ENCODE data around the gene LAX1.

Gene LAX1

DNA sequence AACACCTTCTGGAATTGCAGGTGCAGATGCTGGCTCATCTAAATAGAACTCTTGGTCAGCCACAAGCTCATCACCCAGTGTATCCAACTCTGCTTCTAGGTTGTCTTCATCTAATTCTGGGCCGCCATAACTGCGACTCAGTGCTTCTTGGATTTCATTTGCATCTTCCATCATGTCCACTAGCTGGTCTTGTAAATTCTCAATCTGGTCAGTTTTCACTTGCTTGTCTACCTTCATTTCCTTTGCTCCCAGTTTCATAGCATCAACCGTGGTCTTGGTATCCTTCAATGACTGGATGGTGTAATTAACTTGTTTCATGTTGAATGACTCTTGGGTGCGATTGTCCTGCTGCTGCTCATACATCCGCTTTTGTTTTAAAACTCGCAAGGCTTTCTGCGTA, 40.7 kb downstream of the LAX1 start:
- Histone ChIP-seq H3K9me3 (ENCODE audit: insufficient read depth, low read depth, low read length) (no peaks in the 10 kb centered on the region), H3K36me3 (ENCODE audit: insufficient read depth, low read length) (peaks cover 21% of the 10 kb centered on the region; the same call in 1 of the 2 replicates), H3K4me2 (ENCODE audit: low read depth, low read length, poor library complexity, severe bottlenecking) (peak overlapping the region; percentile 24), H3F3A (ENCODE audit: low read depth) (no peaks in the 10 kb centered on the region), H3K27me3 (ENCODE audit: insufficient read depth, low read length, poor library complexity, severe bottlenecking) (no peaks in the 10 kb centered on the region), H2AFZ (ENCODE audit: low read length) (no peak overlapping the region), H3K4me1 (ENCODE audit: insufficient read depth, low read length, poor library complexity, severe bottlenecking) (peaks cover 18% of the 10 kb centered on the region), H3K79me2 (ENCODE audit: insufficient read depth, low read length) (peaks cover 92% of the 10 kb centered on the region), H3K9me2 (replicated peaks; ENCODE audit: low read depth, low read length) (no peaks in the 10 kb centered on the region), H3K4me3 (ENCODE audit: low read length, poor library complexity, severe bottlenecking) (no peak overlapping the region), H4K20me1 (ENCODE audit: insufficient read depth, low read length, poor library complexity, severe bottlenecking) (peaks cover 78% of the 10 kb centered on the region), H3K9ac (ENCODE audit: low read depth, low read length, poor library complexity, severe bottlenecking) (no peak overlapping the region)
- TF ChIP-seq EZH2phosphoT487 (IDR thresholded peaks at IDR 0.05; ENCODE audit: borderline replicate concordance) (no peak), CTCF (conservative IDR thresholded peaks at IDR 0.05; ENCODE audit: low read length) (no peak)

GRCh38 chr1:203807196-203807595, 42.2 kb downstream of the LAX1 start:
- H2AFZ ChIP-seq (ENCODE audit: low read length) = no peak overlapping the region
- no peaks in the 10 kb centered on the region for H3K27me3 ChIP-seq (ENCODE audit: insufficient read depth, low read length, poor library complexity, severe bottlenecking)
- peaks cover 89% of the 10 kb centered on the region for H3K79me2 ChIP-seq (ENCODE audit: insufficient read depth, low read length)
- peak overlapping the region; percentile 24 for H3K4me2 ChIP-seq (ENCODE audit: low read depth, low read length, poor library complexity, severe bottlenecking)
- H3K9me3 ChIP-seq (ENCODE audit: insufficient read depth, low read depth, low read length) = no peaks in the 10 kb centered on the region
- peaks cover 21% of the 10 kb centered on the region; the same call in 1 of the 2 replicates for H3K36me3 ChIP-seq (ENCODE audit: insufficient read depth, low read length)
- H3K9me2 ChIP-seq (replicated peaks; ENCODE audit: low read depth, low read length) = no peaks in the 10 kb centered on the region
- H3K4me3 ChIP-seq (ENCODE audit: low read length, poor library complexity, severe bottlenecking) = no peak overlapping the region
- no peak overlapping the region for H3K9ac ChIP-seq (ENCODE audit: low read depth, low read length, poor library complexity, severe bottlenecking)
- TF ChIP-seq EZH2phosphoT487 (IDR thresholded peaks at IDR 0.05; ENCODE audit: borderline replicate concordance) (no peak), CTCF (conservative IDR thresholded peaks at IDR 0.05; ENCODE audit: low read length) (no peak)
- peaks cover 6% of the 10 kb centered on the region for H3K4me1 ChIP-seq (ENCODE audit: insufficient read depth, low read length, poor library complexity, severe bottlenecking)
- H4K20me1 ChIP-seq (ENCODE audit: insufficient read depth, low read length, poor library complexity, severe bottlenecking) = peaks cover 66% of the 10 kb centered on the region
- H3F3A ChIP-seq (ENCODE audit: low read depth) = no peaks in the 10 kb centered on the region

- Histone ChIP-seq H3K4me3 (ENCODE audit: low read length, poor library complexity, severe bottlenecking) (no peak overlapping the region), H2AFZ (ENCODE audit: low read length) (no peak overlapping the region), H3K9me3 (ENCODE audit: insufficient read depth, low read depth, low read length) (no peaks in the 10 kb centered on the region), H3K9me2 (replicated peaks; ENCODE audit: low read depth, low read length) (no peaks in the 10 kb centered on the region), H3K4me2 (ENCODE audit: low read depth, low read length, poor library complexity, severe bottlenecking) (no peak overlapping the region), H3K27me3 (ENCODE audit: insufficient read depth, low read length, poor library complexity, severe bottlenecking) (no peaks in the 10 kb centered on the region), H3K4me1 (ENCODE audit: insufficient read depth, low read length, poor library complexity, severe bottlenecking) (no peaks in the 10 kb centered on the region), H3F3A (ENCODE audit: low read depth) (no peaks in the 10 kb centered on the region), H3K36me3 (ENCODE audit: insufficient read depth, low read length) (peaks cover 36% of the 10 kb centered on the region; the same call in 1 of the 2 replicates), H4K20me1 (ENCODE audit: insufficient read depth, low read length, poor library complexity, severe bottlenecking) (peaks cover 41% of the 10 kb centered on the region), H3K9ac (ENCODE audit: low read depth, low read length, poor library complexity, severe bottlenecking) (no peak overlapping the region), H3K79me2 (ENCODE audit: insufficient read depth, low read length) (peaks cover 57% of the 10 kb centered on the region)
- TF ChIP-seq CTCF (conservative IDR thresholded peaks at IDR 0.05; ENCODE audit: low read length) (no peak), EZH2phosphoT487 (IDR thresholded peaks at IDR 0.05; ENCODE audit: borderline replicate concordance) (no peak)
Measured at GRCh38 chr1:203813581-203814341, 48.8 kb downstream of the LAX1 start.
